DMS114 treated with DMSO at 0.1 percent for 48 hours (cell line): Measurements from ENCODE around the gene ZNF423.
"Not testable (repeated sequence)": the region's sequence is repeated elsewhere in the genome, so short reads cannot be mapped to it uniquely, and the experiment has no call there.

Experiments used
- DNase-seq: peaks from one replicate; lab custom pipeline; 2025; ENCODE audit not compliant: unreplicated experiment; lab: John Stamatoyannopoulos, UW

Gene ZNF423

DNA sequence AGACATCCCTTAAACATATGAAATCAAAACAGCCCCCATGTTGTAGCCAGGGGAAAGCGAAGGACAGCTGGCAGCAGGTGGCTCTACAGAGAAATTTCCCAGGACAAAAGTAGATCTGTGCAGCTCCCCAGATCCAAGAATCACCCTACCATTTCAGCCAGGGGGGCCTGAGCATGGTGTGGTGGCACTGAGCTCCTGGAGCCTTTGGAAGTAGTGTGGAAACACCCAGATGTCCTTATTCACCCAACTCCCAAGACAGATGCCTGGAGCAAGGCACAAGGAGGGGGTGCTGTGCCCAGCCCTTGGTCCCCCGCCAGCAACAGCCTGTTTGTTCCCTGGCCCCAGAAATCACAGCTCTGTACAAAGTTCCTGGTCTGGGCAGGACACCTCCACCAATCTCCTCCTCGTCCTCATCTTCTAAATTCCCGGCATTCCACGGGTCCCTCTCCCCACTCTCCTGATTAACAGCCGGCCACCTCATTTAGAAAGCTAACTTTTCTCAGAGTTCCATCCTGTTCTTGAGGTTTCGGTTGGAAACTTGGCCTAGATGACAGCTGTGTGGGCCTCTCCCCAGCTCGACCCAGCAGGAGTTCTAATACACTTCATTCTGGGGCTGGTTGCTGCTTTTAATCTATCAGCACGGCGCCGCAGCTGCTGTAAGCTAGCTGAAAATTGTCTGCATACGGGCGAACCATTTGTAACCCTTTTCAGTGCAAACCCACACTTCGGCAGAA is 291.2 kb downstream of the ZNF423 start:
- no peak for DNase-seq

GRCh38 chr16:49563666-49564065 is 292.2 kb downstream of the ZNF423 start:
- DNase-seq, result no peak

DNA sequence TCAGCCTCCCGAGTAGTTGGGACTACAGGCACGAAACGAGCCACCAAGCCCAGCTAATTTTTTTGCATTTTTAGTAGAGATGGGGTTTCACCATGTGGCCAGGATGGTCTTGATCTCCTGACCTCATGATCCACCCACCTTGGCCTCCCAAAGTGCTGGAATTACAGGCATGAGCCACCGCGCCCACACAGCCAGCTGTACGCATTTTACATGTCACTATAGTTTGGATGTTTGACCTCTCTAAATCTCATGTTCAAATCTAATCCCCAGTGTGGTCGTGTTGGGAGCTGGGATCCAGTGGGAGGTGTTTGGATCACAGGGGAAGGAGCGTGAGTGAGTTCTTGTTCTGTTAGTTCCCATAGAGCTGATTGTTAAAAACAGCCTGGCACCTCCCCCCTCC is 293.0 kb downstream of the ZNF423 start:
- not testable (repeated sequence) for DNase-seq

DNA sequence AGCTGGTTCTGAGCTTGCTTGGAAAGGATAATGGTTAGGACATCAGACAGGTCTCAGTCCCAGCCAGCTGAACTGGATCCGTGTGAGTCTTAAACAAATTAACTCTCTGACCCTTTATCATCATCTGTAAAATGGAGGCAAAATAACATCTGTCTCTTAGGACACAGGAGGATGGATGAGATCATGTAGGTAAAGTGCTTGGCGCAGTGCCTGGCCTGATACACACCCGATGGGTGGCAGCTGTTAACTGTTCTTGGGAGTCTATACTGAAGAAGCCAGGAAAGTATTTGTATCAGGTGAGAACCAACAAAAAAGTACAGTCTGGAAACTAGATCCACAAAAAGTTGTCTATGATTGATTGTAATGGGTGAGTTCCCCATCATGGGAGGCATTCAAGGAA is 293.7 kb downstream of the ZNF423 start:
- no peak for DNase-seq

DNA sequence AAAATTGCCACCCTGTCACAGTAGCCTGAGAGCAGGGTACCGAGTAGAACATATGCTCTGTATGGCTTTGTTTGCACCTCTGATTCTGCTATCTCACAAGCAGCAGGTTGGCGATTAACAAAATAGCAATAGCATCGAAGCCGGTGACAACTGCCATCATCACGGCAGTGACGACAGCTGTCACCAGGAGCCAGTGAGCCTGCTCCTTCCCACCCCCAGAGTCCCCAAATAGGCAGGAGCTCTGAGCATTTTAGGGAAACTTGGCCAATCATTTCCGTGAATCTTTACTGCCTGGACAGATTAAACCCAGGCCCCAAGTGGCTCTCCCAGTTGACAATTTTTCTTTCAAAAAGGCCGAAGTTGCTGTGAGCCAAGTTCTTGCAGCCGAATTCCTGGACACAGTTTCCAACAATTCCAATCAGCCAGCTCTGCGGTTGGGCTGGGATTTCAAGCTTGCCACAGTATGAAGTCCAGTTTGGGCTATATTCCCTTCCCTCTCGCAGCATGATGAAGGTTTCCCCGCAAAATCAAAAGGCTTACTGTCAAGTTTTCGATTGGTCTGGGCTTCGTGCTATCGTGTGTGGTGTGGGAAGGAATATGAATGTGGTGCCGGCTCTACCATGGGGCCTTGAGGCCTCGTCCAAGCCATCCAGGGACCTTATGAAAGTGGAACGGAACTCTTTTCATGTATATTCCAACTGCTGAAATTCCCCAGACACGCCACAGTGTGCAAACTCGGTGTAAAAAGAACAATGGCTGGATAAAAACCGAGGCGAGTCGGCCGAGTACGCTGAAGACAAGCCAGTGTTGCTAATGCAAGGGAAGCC is 295.7 kb downstream of the ZNF423 start:
- DNase-seq, result no peak

- no peak for DNase-seq
Observed at GRCh38 chr16:49559242-49559641, 296.7 kb downstream of the ZNF423 start.

DNA sequence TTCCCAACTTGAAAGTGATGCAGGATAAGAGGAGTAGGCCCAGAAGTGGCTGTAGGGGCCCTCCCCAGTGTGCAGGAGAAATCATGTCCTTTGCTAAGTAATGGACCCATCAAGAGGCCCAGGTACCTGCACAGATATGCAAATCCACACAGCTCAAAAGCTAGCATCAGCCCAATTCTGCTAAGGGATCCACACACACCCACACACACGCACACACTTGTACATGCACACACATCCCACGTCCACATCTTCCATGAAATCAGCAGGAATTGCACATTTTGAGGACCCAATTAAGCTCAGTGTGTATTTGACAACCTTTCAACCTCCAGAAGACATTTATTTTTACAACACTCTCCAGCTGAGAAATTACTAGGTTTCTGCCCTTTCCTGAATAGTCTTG is 297.5 kb downstream of the ZNF423 start:
- no peak for DNase-seq

DNA sequence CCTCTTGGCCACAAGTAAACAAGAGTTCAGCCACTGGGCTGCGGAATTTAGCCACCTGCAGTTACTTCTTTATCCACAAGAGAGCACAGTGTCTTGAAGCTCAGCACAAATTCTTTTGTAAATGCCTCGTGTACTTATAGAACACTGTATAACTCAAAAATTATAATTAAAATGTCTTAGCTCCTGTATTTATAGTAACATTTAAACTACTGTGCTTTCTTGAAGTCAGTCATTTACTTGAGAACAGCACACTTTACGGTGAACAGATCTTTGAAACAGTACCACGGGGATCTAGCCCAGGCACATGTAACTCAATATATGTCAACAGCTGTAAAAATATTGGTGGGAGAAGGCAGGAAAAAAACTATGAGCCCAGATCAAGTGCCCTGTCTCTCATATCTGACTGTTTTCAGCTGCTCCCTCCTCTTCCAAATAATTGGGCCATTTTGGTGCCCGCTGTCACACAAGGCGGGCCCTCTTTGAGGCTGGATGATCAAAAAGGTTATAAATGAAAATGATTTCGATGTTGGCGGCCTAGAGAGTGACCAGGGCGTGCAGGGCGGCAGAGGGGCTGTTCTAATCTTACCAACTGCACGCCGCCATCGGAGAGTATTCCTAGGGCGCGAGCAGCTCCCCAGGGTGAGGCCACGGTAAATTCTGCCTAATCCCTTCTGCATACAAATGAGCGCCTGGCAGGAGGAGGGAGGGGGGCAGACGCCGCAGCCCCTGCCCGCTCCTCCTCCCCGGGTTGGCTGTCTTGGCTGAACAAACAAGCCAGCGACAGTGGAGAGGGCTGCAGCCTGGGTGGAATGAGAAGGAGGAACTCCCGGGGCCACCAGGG is 299.1 kb downstream of the ZNF423 start:
- DNase-seq, result peak; percentile 44

- no peak for DNase-seq
Observed at GRCh38 chr16:49556249-49556605, 299.7 kb downstream of the ZNF423 start.

DNA sequence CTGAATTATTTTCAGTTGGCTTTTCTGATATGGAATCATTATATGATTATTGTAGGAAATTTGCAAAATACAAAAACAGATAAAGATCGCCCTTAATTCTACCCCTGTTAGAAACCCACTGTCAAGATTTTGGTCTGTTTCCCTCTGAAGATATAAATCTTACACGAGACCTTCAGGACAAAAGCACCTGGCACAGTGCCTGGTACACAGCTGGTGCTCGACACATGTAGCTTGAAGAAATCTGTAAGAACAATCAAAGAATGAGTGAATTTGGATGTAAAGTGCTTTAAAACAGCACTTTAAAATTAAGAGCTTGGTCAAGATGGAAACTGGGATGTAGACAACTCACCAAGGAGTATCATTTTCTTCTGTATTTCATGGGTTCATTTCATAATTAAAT is 301.2 kb downstream of the ZNF423 start:
- no peak for DNase-seq

- DNase-seq, result no peak
Observed at GRCh38 chr16:49552313-49552928, 303.5 kb downstream of the ZNF423 start.

- no peak for DNase-seq
Observed at GRCh38 chr16:49550666-49551065, 305.2 kb downstream of the ZNF423 start.

DNA sequence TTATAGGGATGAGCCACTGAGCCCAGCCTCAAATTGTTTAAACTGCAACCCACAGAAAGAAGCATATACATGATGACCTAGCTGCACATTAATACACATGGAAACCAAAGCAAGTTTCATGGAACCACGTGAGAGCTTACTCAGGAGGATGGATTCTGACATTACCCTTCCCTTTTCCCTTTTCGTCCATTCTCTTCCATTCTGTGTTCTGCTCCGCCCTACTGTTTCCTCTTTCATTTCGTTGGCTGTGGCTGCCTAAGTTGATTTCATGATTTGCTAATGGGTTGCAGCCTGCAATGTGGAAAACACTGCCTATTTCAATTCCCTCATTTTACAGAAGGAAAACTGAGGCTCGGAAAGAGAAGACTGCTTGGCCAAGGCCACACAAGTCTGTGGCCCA is 305.8 kb downstream of the ZNF423 start:
- DNase-seq, result no peak

GRCh38 chr16:49548325-49548970 is 307.5 kb downstream of the ZNF423 start:
- no peak for DNase-seq

DNA sequence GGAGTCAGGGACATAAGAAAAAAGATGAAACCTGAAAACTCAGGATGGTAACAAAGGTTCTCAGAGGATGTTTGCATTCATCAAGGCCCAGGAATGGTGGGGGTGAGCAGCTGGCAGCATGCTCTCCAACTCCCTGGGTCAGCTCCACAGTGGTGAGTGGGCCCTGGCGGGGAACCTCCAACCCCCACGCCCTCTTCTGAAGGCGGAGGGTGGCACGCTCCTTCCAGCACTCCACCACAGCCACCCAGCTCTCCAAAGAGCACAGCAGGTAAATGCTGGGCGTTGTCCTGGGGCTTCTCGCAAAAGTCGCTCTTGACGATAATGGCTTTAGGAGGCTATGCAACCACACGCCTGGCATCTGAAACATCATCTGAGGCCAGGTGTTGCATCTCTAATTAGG is 308.5 kb downstream of the ZNF423 start:
- DNase-seq, result no peak

DNA sequence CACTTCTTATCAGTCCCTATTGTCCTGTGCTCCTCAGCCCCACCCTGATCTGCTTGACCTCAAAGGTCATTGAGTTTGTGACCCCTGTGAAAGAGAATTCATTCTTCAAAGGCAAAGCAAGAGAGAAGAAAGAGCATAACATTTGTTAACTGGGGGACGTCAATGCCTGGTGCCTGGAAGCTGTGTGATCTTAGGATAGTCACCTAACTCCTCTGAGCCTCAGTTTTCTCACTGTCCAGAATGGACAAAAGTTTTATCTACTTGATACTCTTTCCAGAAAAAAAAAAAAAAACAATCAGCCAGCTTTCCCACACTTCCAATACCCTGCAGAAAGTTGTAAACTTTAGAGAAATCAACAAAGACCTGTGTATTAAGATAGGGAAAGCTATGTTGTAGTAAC is 309.2 kb downstream of the ZNF423 start:
- no peak for DNase-seq

- DNase-seq, result no peak
Observed at GRCh38 chr16:49545741-49546448, 310.0 kb downstream of the ZNF423 start.

- no peak for DNase-seq
Observed at GRCh38 chr16:49545243-49545642, 310.7 kb downstream of the ZNF423 start.

DNA sequence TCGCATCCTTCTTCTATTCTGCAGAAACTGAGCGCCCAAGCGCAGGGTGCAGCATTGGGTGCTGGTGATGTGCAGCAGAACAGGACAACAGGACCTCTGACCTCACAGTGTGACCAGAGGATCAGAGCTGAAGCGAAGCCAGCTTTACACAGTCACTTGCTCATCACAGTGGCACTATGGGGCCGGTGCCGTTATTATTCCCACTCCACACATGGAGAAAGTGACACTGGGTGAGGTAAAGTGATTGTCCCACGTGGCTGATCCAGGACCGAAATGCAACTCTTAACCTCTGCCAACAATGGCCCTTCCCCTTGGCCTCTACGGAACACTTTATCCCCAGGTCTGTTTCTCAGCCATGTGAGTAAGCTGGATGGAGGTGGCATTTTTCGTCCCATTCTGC is 311.1 kb downstream of the ZNF423 start:
- DNase-seq, result no peak

- DNase-seq, result no peak
Observed at GRCh38 chr16:49543631-49543946, 312.3 kb downstream of the ZNF423 start.
